ENCODE results near the gene MANBA. TPM values are rescaled to one million over a fixed set of nuclear protein-coding genes. Genes with fewer than 3 reads are reported as not detected.

The MANBA gene
- total and polyA plus RNA-seq, 2 of the 13 experiments (the other 11 are each of a cell fraction or from before 2014, with no cell fraction given), result 11.7 to 33.3 TPM

GRCh38 chr4:102760645-102761295 lies at the start of gene MANBA (continued):
- TF ChIP-seq ZNF256 (CRISPR knock-in tag; conservative IDR thresholded peaks at IDR 0.05) (no peak), ZNF138 (CRISPR knock-in tag; IDR thresholded peaks at IDR 0.05; ENCODE audit: low read depth) (peak; percentile 95), ZNF704 (CRISPR knock-in tag; IDR thresholded peaks at IDR 0.05; ENCODE audit: borderline replicate concordance) (peak; percentile 54), TARDBP (CRISPR knock-in tag; IDR thresholded peaks at IDR 0.05) (peak; percentile 83; the same call in 1 of the 2 replicates), ZNF230 (CRISPR knock-in tag; IDR thresholded peaks at IDR 0.05) (peak; percentile 50; the same call in 1 of the 2 replicates), NRL (CRISPR knock-in tag; IDR thresholded peaks at IDR 0.05; ENCODE audit: borderline replicate concordance) (peak; percentile 85), MED8 (CRISPR knock-in tag; IDR thresholded peaks at IDR 0.05; ENCODE audit: insufficient replicate concordance) (peak; percentile 28), ELF4 (CRISPR knock-in tag; IDR thresholded peaks at IDR 0.05; ENCODE audit: borderline replicate concordance) (no peak), ZNF234 (CRISPR knock-in tag; conservative IDR thresholded peaks at IDR 0.05) (0 out of 2 replicates have a peak, but pooled peaks have one; percentile 45), ZNF260 (CRISPR knock-in tag; IDR thresholded peaks at IDR 0.05; ENCODE audit: borderline replicate concordance, low read depth) (no peak), ZBTB26 (CRISPR knock-in tag; IDR thresholded peaks at IDR 0.05; ENCODE audit: borderline replicate concordance) (no peak), ZFP1 (CRISPR knock-in tag; IDR thresholded peaks at IDR 0.05) (no peak), ZNF329 (CRISPR knock-in tag; IDR thresholded peaks at IDR 0.05; ENCODE audit: low read depth) (peak; percentile 99), GABPA (IDR thresholded peaks at IDR 0.05; ENCODE audit: low read depth, low read length) (no peak), GABPA (CRISPR knock-in tag; IDR thresholded peaks at IDR 0.05; ENCODE audit: low read depth) (peak; percentile 34; the same call in 1 of the 2 replicates)
- TF ChIP-seq, protein P1, sequence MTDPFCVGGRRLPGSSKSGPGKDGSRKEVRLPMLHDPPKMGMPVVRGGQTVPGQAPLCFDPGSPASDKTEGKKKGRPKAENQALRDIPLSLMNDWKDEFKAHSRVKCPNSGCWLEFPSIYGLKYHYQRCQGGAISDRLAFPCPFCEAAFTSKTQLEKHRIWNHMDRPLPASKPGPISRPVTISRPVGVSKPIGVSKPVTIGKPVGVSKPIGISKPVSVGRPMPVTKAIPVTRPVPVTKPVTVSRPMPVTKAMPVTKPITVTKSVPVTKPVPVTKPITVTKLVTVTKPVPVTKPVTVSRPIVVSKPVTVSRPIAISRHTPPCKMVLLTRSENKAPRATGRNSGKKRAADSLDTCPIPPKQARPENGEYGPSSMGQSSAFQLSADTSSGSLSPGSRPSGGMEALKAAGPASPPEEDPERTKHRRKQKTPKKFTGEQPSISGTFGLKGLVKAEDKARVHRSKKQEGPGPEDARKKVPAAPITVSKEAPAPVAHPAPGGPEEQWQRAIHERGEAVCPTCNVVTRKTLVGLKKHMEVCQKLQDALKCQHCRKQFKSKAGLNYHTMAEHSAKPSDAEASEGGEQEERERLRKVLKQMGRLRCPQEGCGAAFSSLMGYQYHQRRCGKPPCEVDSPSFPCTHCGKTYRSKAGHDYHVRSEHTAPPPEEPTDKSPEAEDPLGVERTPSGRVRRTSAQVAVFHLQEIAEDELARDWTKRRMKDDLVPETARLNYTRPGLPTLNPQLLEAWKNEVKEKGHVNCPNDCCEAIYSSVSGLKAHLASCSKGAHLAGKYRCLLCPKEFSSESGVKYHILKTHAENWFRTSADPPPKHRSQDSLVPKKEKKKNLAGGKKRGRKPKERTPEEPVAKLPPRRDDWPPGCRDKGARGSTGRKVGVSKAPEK (CRISPR knock-in tag; IDR thresholded peaks at IDR 0.05; ENCODE audit: borderline replicate concordance), result no peak
- TF ChIP-seq, protein P2, sequence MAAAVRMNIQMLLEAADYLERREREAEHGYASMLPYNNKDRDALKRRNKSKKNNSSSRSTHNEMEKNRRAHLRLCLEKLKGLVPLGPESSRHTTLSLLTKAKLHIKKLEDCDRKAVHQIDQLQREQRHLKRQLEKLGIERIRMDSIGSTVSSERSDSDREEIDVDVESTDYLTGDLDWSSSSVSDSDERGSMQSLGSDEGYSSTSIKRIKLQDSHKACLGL (CRISPR knock-in tag; IDR thresholded peaks at IDR 0.05), result peak; percentile 45; the same call in 1 of the 2 replicates
